Left hindlimb (tissue), 1 donor: Measurements from ENCODE around the gene IFI6.
"Not testable (repeated sequence)": the region's sequence is repeated elsewhere in the genome, so short reads cannot be mapped to it uniquely, and the experiment has no call there.

Experiments
- DNase-seq: peaks from one replicate; pipeline ENCODE4 v3.0.0-alpha.2; 2018

IFI6 gene, protein sequence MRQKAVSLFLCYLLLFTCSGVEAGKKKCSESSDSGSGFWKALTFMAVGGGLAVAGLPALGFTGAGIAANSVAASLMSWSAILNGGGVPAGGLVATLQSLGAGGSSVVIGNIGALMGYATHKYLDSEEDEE

GRCh38 chr1:27671964-27672749, at the start of gene IFI6:
TSS of gene IFI6 (minus strand) at chr1:27672192. CDS start at chr1:27669314, 2,878 bp downstream.
- peak; percentile 92 for DNase-seq

- DNase-seq, result no peak
These were observed 47.6 kb upstream of the IFI6 start for GRCh38 chr1:27719286-27720251.

- no peak for DNase-seq
These were observed 44.4 kb upstream of the IFI6 start for GRCh38 chr1:27716262-27716895.

DNA sequence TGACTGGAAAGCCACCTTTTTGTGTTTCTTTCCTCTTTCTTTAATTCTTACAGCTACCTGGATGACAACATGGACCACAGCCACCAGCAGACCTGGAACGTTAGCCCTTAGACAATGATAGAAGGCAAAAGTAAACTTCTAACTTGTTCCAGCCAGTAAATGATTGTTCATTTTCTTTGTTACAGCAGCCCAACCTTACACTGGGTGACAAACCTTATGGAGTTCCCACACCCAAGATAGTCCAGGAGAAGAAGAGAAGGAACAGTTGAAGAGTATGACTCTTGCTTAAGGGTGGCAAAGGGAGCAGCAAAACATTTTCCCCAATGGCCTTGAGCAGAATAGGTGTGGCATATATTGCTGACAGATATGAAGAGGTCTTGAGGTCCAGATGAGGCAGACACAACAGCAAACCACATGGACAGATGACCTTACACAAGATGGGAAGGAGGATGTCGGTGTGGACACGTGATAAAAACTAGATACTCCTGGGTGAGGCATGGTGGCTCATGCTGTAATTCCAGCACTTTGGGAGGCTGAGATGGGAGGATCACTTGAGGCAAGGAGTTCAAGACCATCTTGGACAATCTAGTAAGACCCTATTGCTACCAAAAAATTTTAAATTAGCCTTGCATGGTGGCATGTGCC, 42.0 kb upstream of the IFI6 start:
- no peak for DNase-seq

DNA sequence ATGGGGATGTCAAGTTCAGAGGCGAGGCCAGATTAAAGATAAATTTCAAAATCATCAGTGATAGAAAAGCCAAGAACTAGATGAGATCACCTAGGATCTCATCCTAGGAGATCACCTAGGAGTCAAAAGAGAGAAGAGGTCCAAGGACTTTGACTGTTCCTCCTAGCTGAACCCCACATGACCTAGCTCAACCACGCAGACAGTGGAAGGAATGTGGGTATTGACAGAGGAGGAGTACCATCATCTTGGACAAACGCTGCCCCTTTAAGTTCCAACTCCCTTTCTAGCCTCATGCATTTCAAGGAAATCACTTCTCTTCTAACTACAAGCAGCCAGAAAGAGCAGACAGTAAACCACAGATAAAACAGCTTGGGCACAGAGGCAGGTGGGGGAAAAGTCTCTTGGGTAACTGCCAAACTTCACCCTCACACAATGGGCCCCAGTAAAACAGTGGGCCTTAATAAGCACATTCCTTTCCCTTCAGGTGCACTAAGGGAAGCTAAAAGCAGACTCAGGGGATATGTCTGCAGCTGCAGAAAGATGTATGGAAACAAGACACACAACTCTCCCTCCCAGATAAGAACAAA, 41.2 kb upstream of the IFI6 start:
- DNase-seq, result no peak

- no peak for DNase-seq
These were observed 38.6 kb upstream of the IFI6 start for GRCh38 chr1:27710574-27710973.

DNA sequence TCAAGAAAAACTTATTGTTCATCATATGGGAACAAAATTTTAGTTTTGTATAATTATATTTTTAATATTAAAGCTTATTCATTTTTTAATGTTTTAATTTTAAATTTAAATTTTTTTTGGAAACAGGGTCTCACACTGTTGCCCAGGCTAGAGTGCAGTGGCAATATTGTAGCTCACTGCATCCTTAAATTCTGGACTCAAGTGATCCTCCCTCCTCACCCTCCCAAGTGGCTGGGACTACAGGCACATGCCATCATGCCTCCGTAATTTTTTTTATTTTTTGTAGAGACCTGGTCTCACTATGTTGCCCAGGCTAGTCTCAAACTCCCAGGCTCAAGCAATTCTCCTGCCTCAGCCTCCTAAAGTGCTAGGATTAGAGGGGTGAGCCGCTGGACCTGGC, 33.6 kb upstream of the IFI6 start:
- DNase-seq, result no peak

GRCh38 chr1:27704958-27705357, 33.0 kb upstream of the IFI6 start:
- no peak for DNase-seq

DNA sequence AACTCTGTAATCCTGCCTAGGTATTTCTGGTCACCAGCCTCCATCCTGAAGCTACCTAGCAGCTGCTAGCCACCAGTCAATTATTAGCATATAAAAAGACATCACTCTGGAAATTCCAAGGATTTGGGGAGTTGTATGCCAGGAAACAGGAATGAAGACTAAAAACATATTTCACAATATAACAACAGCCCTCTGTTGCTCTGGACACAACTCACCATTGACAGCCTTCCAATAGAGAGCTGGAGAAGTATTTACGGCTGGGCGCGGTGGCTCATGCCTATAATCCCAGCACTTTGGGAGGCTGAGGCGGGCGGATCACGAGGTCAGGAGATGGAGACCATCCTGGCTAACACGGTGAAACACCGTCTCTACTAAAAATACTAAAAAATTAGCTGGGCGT, 24.8 kb upstream of the IFI6 start:
- DNase-seq, result not testable (repeated sequence)

DNA sequence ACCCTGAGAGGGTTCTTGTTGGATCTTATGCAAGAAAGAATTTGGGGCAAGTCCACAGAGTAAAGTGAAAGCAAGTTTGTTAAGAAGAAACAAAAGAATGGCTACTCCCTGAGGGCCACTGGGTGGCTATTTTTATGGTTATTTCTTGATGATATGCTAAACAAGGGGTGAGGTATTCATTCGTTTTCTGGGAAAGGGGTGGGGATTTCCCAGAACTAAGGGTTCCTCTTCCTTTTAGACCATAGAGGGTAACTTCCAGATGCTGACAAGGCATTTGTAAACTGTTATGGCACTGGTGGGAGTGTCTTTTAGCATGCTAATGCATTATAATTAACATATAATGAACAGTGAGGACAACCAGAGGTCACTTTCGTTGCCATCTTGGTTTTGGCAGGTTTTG, 18.2 kb upstream of the IFI6 start:
- DNase-seq, result no peak

DNA sequence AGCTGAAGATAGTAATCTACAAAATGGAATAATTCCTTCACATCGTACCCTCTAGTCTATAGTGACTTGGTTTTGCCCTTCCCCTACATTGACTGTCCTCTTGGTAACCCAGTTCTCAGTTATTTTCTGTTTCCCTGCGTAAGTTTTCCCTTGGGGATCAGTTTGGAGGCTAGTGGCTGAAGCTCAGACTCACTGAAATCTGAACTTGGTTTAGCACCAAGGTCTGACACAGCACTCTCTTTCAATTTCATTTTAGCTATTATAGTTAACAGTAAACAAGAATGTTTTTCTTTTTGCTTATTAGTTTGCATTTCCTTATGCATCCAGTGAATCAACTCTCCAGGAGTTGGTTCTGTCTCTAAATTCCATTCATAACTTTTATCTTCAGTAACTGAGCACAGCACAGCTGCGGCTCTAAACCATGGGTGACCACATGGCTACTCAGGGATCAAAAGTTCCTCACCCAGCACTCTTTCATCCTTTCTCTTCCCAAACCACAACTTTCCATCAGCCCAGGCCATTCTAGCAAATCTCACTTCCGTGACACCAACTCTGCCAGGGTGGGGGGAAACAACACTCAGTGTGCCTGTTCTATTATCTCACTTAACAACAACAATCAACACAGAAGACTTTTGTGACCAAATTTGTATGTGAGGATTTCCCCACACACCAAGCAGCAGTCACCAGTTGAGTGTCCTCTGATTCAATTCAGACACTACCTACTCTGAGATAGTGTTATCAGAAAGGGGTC, 17.6 kb upstream of the IFI6 start:
- no peak for DNase-seq

GRCh38 chr1:27687906-27688305, 15.9 kb upstream of the IFI6 start:
- no peak for DNase-seq

GRCh38 chr1:27686223-27686990, 14.4 kb upstream of the IFI6 start:
- DNase-seq, result no peak

DNA sequence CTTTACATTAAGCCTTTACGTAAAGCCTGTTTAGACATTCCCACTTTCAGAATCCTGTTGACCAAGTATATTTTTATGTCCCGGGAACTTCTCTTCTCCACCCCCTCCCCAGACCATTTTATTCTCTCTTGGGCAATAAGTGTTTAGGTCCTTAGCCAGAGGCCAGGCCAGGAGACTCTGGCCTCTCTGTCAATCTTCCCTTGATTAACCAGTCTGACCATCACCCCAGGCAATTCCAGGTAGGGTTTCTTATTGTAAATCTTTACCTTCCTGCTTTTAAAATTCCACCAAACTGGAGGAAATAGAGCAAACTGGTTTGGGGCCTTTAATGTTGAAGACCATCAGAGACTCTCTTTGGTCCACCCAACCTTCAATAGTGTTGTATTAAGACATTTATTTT, 12.2 kb upstream of the IFI6 start:
- DNase-seq, result no peak

DNA sequence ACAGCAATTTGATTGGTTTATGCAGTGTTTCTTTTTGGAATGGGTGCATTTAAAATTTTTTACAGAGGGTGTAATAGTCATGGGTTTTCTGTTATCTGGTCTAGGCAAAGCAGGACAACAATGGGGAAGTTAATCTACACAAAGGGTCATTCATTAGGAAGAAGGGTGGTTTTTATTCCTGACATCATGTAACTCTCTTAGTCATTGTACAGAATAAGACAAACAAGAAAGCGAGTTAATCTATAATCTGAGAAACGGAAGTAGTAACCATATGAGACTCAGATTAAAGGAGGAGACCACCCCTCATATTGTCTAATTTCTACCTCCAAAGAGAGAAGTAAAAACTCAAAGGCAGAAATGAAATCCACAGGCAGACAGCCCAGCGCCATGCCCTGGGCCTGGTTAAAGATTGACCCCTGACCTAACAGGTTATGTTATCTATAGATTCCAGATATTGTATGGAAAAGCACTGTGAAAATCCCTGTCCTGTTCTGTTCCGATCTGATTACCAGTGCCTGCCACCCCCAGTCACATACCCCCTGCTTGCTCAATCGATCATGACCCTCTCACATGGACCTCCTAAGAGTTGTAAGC, 10.5 kb upstream of the IFI6 start:
- DNase-seq, result no peak

DNA sequence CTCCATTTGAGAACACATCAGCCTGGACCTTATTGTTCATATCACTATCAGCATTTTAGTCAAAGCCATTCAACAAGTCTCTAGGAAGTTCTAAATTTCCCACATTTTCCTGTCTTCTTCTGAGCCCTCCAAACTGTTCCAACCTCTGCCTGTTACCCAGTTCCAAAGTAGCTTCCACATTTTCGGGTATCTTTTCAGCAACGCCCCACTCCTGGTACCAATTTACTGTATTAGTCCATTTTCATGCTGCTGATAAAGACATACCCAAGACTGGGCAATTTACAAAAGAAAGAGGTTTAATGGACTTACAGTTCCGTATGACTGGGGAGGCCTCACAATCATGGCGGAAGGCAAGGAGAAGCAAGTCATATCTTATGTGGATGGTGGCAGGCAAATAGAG, 9.6 kb upstream of the IFI6 start:
- DNase-seq, result not testable (repeated sequence)

DNA sequence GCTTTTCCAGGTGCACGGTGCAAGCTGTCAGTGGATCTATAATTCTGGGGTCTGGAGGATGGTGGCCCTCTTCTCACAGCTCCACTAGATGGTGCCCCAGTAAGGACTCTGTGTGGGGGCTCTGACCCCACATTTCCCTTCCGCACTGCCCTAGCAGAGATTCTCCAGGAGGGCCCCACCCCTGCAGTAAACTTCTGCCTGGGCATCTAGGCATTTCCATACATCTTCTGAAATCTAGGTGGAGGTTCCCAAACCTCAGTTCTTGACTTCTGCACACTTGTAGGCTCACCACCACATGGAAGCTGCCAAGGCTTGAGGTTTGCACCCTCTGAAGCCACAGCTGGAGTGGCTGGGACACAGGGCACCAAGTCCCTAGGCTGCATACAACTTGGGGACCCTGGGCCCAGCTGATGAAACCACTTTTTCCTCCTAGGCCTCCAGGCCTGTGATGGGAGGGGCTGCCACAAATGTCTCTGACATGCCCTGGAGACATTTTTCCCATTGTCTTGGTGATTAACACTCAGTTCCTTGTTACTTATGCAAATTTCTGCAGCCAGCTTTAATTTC, 8.3 kb upstream of the IFI6 start:
- not testable (repeated sequence) for DNase-seq

GRCh38 chr1:27678747-27679146, 6.8 kb upstream of the IFI6 start:
- no peak for DNase-seq

GRCh38 chr1:27676410-27676809, 4.4 kb upstream of the IFI6 start:
- no peak for DNase-seq

DNA sequence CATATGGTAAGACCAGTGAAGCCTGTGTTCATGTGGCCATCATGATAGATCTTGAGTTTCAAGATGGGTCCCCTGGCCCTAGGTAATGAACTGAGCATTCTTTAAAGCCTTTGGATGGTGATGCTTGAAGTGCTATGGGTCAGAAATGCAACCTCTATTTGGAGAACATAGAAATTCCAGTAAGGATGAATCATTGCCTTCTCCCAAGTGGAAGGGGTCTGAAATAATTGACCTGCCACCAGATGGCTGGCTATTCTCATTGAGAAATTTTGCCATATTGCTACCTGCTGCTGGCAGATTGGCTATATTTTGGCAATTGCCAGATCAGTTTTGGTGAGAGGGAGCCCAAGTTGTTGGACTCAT, 739 bp upstream of the IFI6 start:
- DNase-seq, result no peak
